NT2/D1 (cell line): ENCODE data around the gene FCER2.

Experiments used
- DNase-seq: peaks from one replicate; pipeline ENCODE4 v3.0.0-alpha.2; 2011; ENCODE audit warnings: low read depth, low spot score
- H3K27me3 ChIP-seq: 2 replicates; pipeline ENCODE4 v1.6.0; 2011; ENCODE audit warnings: mild to moderate bottlenecking; ENCODE audit not compliant: insufficient read length, insufficient read depth
- H3K36me3 ChIP-seq: 2 replicates; pipeline ENCODE4 v1.6.1; 2011; ENCODE audit warnings: mild to moderate bottlenecking, low read length, mixed read lengths; ENCODE audit not compliant: insufficient read depth, insufficient read length
- H3K4me1 ChIP-seq: 2 replicates; pipeline ENCODE4 v1.5.1; 2011; ENCODE audit not compliant: insufficient read depth, insufficient read length
- H3K4me3 ChIP-seq: 2 replicates; pipeline ENCODE4 v1.5.1; 2011; ENCODE audit warnings: low read depth; ENCODE audit not compliant: insufficient read length
- H3K9ac ChIP-seq: 2 replicates; pipeline ENCODE4 v1.6.0; 2011; ENCODE audit warnings: low read depth; ENCODE audit not compliant: insufficient read length
- H3K9me3 ChIP-seq: 2 replicates; pipeline ENCODE4 v1.5.1; 2011; ENCODE audit warnings: mild to moderate bottlenecking, low read length; ENCODE audit not compliant: insufficient read depth
- SUZ12 ChIP-seq: IDR thresholded peaks from 2 replicates; pipeline ENCODE4 v1.6.1; 2011; ENCODE audit not compliant: insufficient read length, insufficient read depth; ENCODE audit errors: extremely low read depth
- YY1 ChIP-seq: IDR thresholded peaks from 2 replicates; pipeline ENCODE4 v1.6.1; 2011; ENCODE audit not compliant: insufficient read length, insufficient read depth
- ZNF274 ChIP-seq: IDR thresholded peaks from 2 replicates; pipeline ENCODE4 v1.6.1; 2011; ENCODE audit warnings: mild to moderate bottlenecking, low read depth, low read length

The FCER2 gene

GRCh38 chr19:7706188-7706954 lies 4.4 kb upstream of the FCER2 start:
- H3K9me3 ChIP-seq = no peaks in the 10 kb centered on the region
- no peak for DNase-seq
- TF ChIP-seq YY1 = no peak
- no peak for TF ChIP-seq SUZ12
- TF ChIP-seq ZNF274 = no peak
- peaks cover 4% of the 10 kb centered on the region for H3K4me1 ChIP-seq
- H3K4me3 ChIP-seq = no peak overlapping the region
- H3K9ac ChIP-seq = no peak overlapping the region
- H3K36me3 ChIP-seq = no peaks in the 10 kb centered on the region
- H3K27me3 ChIP-seq = no peaks in the 10 kb centered on the region

DNA sequence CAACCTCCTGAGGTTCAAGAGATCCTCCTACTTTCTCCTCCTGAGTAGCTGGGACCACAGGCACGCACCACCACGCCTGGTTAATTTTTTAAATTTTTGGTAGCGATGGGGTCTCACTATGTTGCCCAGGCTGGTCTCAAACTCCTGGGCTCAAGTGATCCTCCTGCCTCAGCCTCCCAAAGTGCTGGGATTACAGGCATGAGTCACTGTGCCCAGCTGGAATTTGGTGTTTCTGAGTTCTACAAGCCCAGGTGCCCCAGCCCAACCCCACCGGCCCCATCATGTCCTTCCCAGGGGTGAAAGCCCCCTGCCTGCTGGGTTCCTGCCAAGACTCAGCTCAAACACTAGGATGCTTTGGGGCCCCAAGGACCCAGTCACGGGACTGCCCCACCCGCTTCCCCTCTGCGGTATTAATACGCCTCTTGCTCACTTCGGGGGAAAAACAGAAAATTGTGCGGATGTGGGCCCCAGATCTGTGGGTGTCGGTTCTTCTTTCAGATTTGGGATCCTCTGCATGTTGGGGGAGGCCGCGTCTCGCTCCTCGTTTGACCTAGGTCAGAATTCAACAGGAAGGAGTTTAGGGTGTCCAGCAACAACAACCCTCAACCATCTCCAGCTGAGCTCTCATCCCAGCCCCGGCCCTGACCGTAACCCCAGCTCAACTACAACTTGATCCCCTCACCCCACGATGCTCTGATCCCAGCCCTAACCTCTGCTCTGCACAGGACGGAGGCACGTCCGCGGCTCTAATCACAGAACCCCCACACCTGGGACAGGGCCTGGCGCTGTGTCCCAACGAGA lies 3.7 kb upstream of the FCER2 start:
- no peak overlapping the region for H3K4me3 ChIP-seq
- no peaks in the 10 kb centered on the region for H3K27me3 ChIP-seq
- peaks cover 4% of the 10 kb centered on the region for H3K4me1 ChIP-seq

GRCh38 chr19:7704280-7705060 lies 2.5 kb upstream of the FCER2 start:
- Histone ChIP-seq H3K27me3 (peaks cover 5% of the 10 kb centered on the region), H3K4me1 (peaks cover 4% of the 10 kb centered on the region), H3K36me3 (no peaks in the 10 kb centered on the region), H3K9ac (no peak overlapping the region), H3K9me3 (no peaks in the 10 kb centered on the region), H3K4me3 (no peak overlapping the region)
- TF ChIP-seq ZNF274 (no peak), SUZ12 (no peak), YY1 (no peak)
- DNase-seq = no peak

More for the DNA sequence above, 3.7 kb upstream of the FCER2 start:
- no peak for DNase-seq
- Histone ChIP-seq H3K9ac (no peak overlapping the region), H3K9me3 (no peaks in the 10 kb centered on the region), H3K36me3 (no peaks in the 10 kb centered on the region)
- no peak for TF ChIP-seq SUZ12
- TF ChIP-seq YY1 = no peak
- no peak for TF ChIP-seq ZNF274

- no peak for DNase-seq
- H3K9me3 ChIP-seq = no peaks in the 10 kb centered on the region
- H3K9ac ChIP-seq = no peak overlapping the region
- peaks cover 12% of the 10 kb centered on the region for H3K4me1 ChIP-seq
- H3K36me3 ChIP-seq = no peaks in the 10 kb centered on the region
- TF ChIP-seq ZNF274 = no peak
- TF ChIP-seq YY1 = no peak
- no peak for TF ChIP-seq SUZ12
- H3K4me3 ChIP-seq = no peak overlapping the region
- peaks cover 16% of the 10 kb centered on the region for H3K27me3 ChIP-seq
Observed at GRCh38 chr19:7703332-7703731, 1.4 kb upstream of the FCER2 start.

- Histone ChIP-seq H3K9me3 (no peaks in the 10 kb centered on the region), H3K9ac (no peak overlapping the region), H3K27me3 (peaks cover 19% of the 10 kb centered on the region)
Observed at GRCh38 chr19:7701049-7701653, 780 bp downstream of the FCER2 start.

GRCh38 chr19:7699417-7700401 lies 2.2 kb downstream of the FCER2 start:
- H3K9me3 ChIP-seq = no peaks in the 10 kb centered on the region
- no peaks in the 10 kb centered on the region for H3K36me3 ChIP-seq
- peaks cover 25% of the 10 kb centered on the region for H3K4me1 ChIP-seq
- TF ChIP-seq SUZ12 = no peak
- no peak for TF ChIP-seq YY1
- no peak for TF ChIP-seq ZNF274
- H3K27me3 ChIP-seq = peaks cover 19% of the 10 kb centered on the region
- no peak overlapping the region for H3K4me3 ChIP-seq
- no peak for DNase-seq
- H3K9ac ChIP-seq = peak overlapping the region; percentile 10

More at GRCh38 chr19:7701049-7701653, 780 bp downstream of the FCER2 start:
- no peak for TF ChIP-seq YY1
- no peak for TF ChIP-seq ZNF274
- no peak for TF ChIP-seq SUZ12
- H3K4me3 ChIP-seq = no peak overlapping the region
- H3K36me3 ChIP-seq = no peaks in the 10 kb centered on the region
- DNase-seq = no peak
- peaks cover 25% of the 10 kb centered on the region for H3K4me1 ChIP-seq
